Calu3 (cell line): ENCODE data around the gene BRF1. TPM values are rescaled to one million over a fixed set of nuclear protein-coding genes. Genes with fewer than 3 reads are reported as not detected.
"Not testable (repeated sequence)": the region's sequence is repeated elsewhere in the genome, so short reads cannot be mapped to it uniquely, and the experiment has no call there.

Source experiments
- BruUV-seq: library from RNA; stranded (reverse); fragments of 400-500 nt; replicated peaks from 2 replicates; lab custom pipeline; 2021; lab: Mats Ljungman, UMichigan
- CTCF ChIA-PET: fragments of 300-600 bp; sonication (Branson Sonifier 250); formaldehyde crosslinking; loops from one replicate; lab custom pipeline; 2022; ENCODE audit warnings: antibody characterized with exemption; lab: Charles Lee
- DNase-seq: peaks from one replicate; pipeline ENCODE4 v3.0.0; 2022
- H3K27ac Mint-ChIP-seq: one replicate; pipeline ENCODE4 v1.8.0; 2022; ENCODE audit warnings: mixed read lengths; ENCODE audit not compliant: unreplicated experiment
- H3K27me3 Mint-ChIP-seq: one replicate; pipeline ENCODE4 v1.8.0; 2022; ENCODE audit warnings: mixed read lengths; ENCODE audit not compliant: unreplicated experiment
- H3K36me3 Mint-ChIP-seq: one replicate; pipeline ENCODE4 v1.8.0; 2022; ENCODE audit warnings: mild to moderate bottlenecking, moderate library complexity, mixed read lengths; ENCODE audit not compliant: insufficient read depth, unreplicated experiment
- H3K4me1 Mint-ChIP-seq: one replicate; pipeline ENCODE4 v1.8.0; 2022; ENCODE audit warnings: mild to moderate bottlenecking, low read depth, mixed read lengths; ENCODE audit not compliant: unreplicated experiment
- H3K4me3 Mint-ChIP-seq: one replicate; pipeline ENCODE4 v1.8.0; 2022; ENCODE audit warnings: mild to moderate bottlenecking, low read depth, moderate library complexity, mixed read lengths; ENCODE audit not compliant: unreplicated experiment
- H3K9me3 Mint-ChIP-seq: one replicate; pipeline ENCODE4 v1.8.0; 2022; ENCODE audit warnings: low read depth, mixed read lengths; ENCODE audit not compliant: unreplicated experiment
- intact Hi-C: fragments of 100-400 bp; cut with micrococcal nuclease; formaldehyde crosslinking; loops from one replicate; pipeline ENCODE4 v1.10.0; 2022; ENCODE audit not compliant: unreplicated experiment
- total RNA-seq: library from RNA; stranded (reverse); gene quantifications from 2 replicates; pipeline ENCODE4 v1.2.3, GENCODE V29; 2022
- TF ChIP-seq, protein P1 (sequence below): fragments of 200-600 bp; IDR thresholded peaks from one replicate; pipeline ENCODE4 v1.8.0; 2022; ENCODE audit warnings: antibody characterized with exemption; ENCODE audit not compliant: unreplicated experiment

Gene BRF1
- total RNA-seq, 1 experiment from 2014 or later, result 38.4 TPM

GRCh38 chr14:105337433-105337832, 36.6 kb upstream of the BRF1 start:
- no TSS peak for BruUV-seq
- Mint-ChIP-seq H3K27ac (no peak overlapping the region), H3K4me1 (no peaks in the 10 kb centered on the region), H3K9me3 (no peaks in the 10 kb centered on the region), H3K27me3 (no peaks in the 10 kb centered on the region), H3K36me3 (no peaks in the 10 kb centered on the region), H3K4me3 (no peak overlapping the region)
- CTCF ChIA-PET, result no interaction called here
- intact Hi-C loops, result no loop called here
- DNase-seq, result no peak
- TF ChIP-seq, protein P1, sequence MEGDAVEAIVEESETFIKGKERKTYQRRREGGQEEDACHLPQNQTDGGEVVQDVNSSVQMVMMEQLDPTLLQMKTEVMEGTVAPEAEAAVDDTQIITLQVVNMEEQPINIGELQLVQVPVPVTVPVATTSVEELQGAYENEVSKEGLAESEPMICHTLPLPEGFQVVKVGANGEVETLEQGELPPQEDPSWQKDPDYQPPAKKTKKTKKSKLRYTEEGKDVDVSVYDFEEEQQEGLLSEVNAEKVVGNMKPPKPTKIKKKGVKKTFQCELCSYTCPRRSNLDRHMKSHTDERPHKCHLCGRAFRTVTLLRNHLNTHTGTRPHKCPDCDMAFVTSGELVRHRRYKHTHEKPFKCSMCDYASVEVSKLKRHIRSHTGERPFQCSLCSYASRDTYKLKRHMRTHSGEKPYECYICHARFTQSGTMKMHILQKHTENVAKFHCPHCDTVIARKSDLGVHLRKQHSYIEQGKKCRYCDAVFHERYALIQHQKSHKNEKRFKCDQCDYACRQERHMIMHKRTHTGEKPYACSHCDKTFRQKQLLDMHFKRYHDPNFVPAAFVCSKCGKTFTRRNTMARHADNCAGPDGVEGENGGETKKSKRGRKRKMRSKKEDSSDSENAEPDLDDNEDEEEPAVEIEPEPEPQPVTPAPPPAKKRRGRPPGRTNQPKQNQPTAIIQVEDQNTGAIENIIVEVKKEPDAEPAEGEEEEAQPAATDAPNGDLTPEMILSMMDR, result no peak

GRCh38 chr14:105336477-105337287, 35.9 kb upstream of the BRF1 start:
- intact Hi-C loops, result no loop called here
- BruUV-seq, result no TSS peak
- TF ChIP-seq, protein P1, result no peak
- CTCF ChIA-PET, result no interaction called here
- H3K27me3 Mint-ChIP-seq, result no peaks in the 10 kb centered on the region
- no peak overlapping the region for H3K4me3 Mint-ChIP-seq
- no peaks in the 10 kb centered on the region for H3K4me1 Mint-ChIP-seq
- no peaks in the 10 kb centered on the region for H3K9me3 Mint-ChIP-seq
- no peak for DNase-seq
- H3K27ac Mint-ChIP-seq, result no peak overlapping the region
- H3K36me3 Mint-ChIP-seq, result no peaks in the 10 kb centered on the region

DNA sequence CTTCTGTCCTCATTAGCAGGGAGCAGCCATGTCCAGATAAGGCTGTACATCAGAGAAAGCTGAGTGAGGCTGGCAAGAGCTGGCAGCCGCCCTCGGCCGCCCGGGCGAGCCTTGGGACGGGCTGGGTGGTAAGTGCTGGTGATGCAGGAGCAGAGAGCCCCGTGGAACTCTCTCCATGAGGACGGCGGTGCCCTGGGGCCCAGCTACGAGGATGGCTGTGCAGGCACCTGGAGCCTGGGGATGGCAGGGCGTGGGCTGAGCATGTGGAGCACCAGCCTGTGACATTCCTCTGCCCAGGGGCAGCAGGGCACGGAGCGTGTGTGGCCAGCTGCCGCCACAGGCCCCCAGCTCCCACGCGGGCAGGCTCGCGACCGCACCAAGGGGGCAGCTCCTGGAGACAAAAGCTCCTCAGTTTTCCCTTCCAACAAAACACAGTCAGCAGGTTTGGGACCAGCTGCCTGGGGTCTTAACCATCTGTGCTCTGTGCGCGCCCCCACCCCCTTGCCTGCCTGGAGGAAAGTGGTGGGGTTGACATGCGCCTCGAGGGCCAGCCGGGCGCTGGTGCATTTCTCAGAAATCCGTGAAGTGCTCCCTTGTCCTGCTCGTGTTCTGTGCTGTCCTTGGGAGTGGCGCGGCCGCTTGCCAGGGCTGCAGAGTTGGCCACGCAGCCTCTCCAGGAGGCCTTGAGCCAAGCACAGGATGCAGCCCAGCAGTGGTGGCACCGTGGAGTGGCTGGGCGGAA, 35.1 kb upstream of the BRF1 start:
- no peak overlapping the region for H3K27ac Mint-ChIP-seq
- H3K4me3 Mint-ChIP-seq, result no peak overlapping the region
- no peak for DNase-seq
- CTCF ChIA-PET, result no interaction called here
- peaks cover under 1% of the 10 kb centered on the region for H3K36me3 Mint-ChIP-seq
- no peaks in the 10 kb centered on the region for H3K4me1 Mint-ChIP-seq
- intact Hi-C loops, result no loop called here
- H3K9me3 Mint-ChIP-seq, result no peaks in the 10 kb centered on the region
- BruUV-seq, result no TSS peak
- H3K27me3 Mint-ChIP-seq, result no peaks in the 10 kb centered on the region
- TF ChIP-seq, protein P1, result no peak

- intact Hi-C loops, H3K27ac Mint-ChIP-seq, H3K9me3 Mint-ChIP-seq, DNase-seq, H3K27me3 Mint-ChIP-seq, H3K4me1 Mint-ChIP-seq, CTCF ChIA-PET, H3K4me3 Mint-ChIP-seq, H3K36me3 Mint-ChIP-seq, BruUV-seq: not testable (repeated sequence)
These were observed 34.4 kb upstream of the BRF1 start for GRCh38 chr14:105335231-105335542.
